ENCODE data around the gene SLC16A13. TPM values are rescaled to one million over a fixed set of nuclear protein-coding genes. Genes with fewer than 3 reads are reported as not detected.

Gene SLC16A13
- total and polyA plus RNA-seq, 2 of the 4 experiments (the other 2 are of a cell fraction), result 0.18 to 2.3 TPM

GRCh38 chr17:7024402-7024785 is 11.4 kb upstream of the SLC16A13 start:
- Histone ChIP-seq H4K5ac (ENCODE audit: low read depth, low read length) (no peak overlapping the region), H3K23ac (ENCODE audit: low read depth, low read length) (no peak overlapping the region), H2BK20ac (ENCODE audit: low read depth, low read length) (no peak overlapping the region), H3K4ac (ENCODE audit: low read depth, low read length) (no peak overlapping the region), H3K4me1 (ENCODE audit: control insufficient read depth, insufficient read depth, low read length) (peaks cover 4% of the 10 kb centered on the region; the same call in 1 of the 2 replicates), H3K4me2 (ENCODE audit: low read depth, low read length) (no peak overlapping the region), H3K27ac (ENCODE audit: insufficient read depth, low read length) (no peak overlapping the region), H3K56ac (ENCODE audit: extremely low read depth, insufficient read depth, low read length) (no peak overlapping the region), H4K91ac (ENCODE audit: insufficient read depth, low read depth, low read length) (no peak overlapping the region), H2BK5ac (ENCODE audit: low read depth, low read length, poor library complexity, severe bottlenecking) (no peak overlapping the region), H3K9me3 (ENCODE audit: control insufficient read depth, insufficient read depth, low read length) (no peaks in the 10 kb centered on the region), H3K9ac (ENCODE audit: low read depth, low read length) (no peak overlapping the region), H2AK9ac (replicated peaks; ENCODE audit: low read depth, low read length, poor library complexity) (no peak overlapping the region), H3K36me3 (ENCODE audit: control insufficient read depth, insufficient read depth, low read length) (no peaks in the 10 kb centered on the region), H3K27me3 (ENCODE audit: control insufficient read depth, insufficient read depth, low read length) (peaks cover 16% of the 10 kb centered on the region; the same call in 1 of the 2 replicates), H4K20me1 (ENCODE audit: insufficient read depth, low read length) (no peaks in the 10 kb centered on the region), H3K79me1 (ENCODE audit: low read depth in 1 of 2, low read length in 2 of 2) (no peaks in the 10 kb centered on the region), H3K4me3 (ENCODE audit: insufficient read depth, low read depth, low read length) (no peak overlapping the region), H3K18ac (ENCODE audit: low read depth, low read length) (no peak overlapping the region), H2BK15ac (ENCODE audit: low read depth, low read length) (no peak overlapping the region), H2AK5ac (ENCODE audit: low read depth, low read length) (no peak overlapping the region), H4K8ac (ENCODE audit: low read depth in 2 of 2, low read length in 2 of 2) (no peak overlapping the region), H3K14ac (replicated peaks; ENCODE audit: low read depth, low read length) (no peak overlapping the region), H2AFZ (replicated peaks; ENCODE audit: low read length, poor library complexity) (no peak overlapping the region), H3K9me1 (ENCODE audit: insufficient read depth, low read length) (no peaks in the 10 kb centered on the region), H2BK120ac (ENCODE audit: low read depth, low read length) (no peak overlapping the region)
- ChIA-PET POLR2A (ENCODE audit: unreplicated experiment) (no interaction called here), CTCF (no interaction called here)
- intact Hi-C loops (cut with micrococcal nuclease), result loop anchor here (5.0 kb wide), 1 partner anchor 182 kb away; no protein-coding TSS in a partner anchor
- BruUV-seq (replicated peaks), result no TSS peak
- TF ChIP-seq CHD1 (IDR thresholded peaks at IDR 0.05; ENCODE audit: low read depth, low read length), result no peak
- TF ChIP-seq MAZ (IDR thresholded peaks at IDR 0.05; ENCODE audit: borderline replicate concordance, low read depth, low read length), result no peak
- TF ChIP-seq SMC3 (IDR thresholded peaks at IDR 0.05; ENCODE audit: low read depth, low read length), result no peak
- TF ChIP-seq ELK1 (IDR thresholded peaks at IDR 0.05; ENCODE audit: borderline replicate concordance, low read depth, low read length), result no peak
- no peak for TF ChIP-seq CEBPB (IDR thresholded peaks at IDR 0.05; ENCODE audit: low read depth, low read length)
- no peak for TF ChIP-seq RAD21 (IDR thresholded peaks at IDR 0.05; ENCODE audit: low read length)
- no peak for TF ChIP-seq POLR2A (IDR thresholded peaks at IDR 0.05; ENCODE audit: low read depth, low read length)
- TF ChIP-seq RCOR1 (IDR thresholded peaks at IDR 0.05; ENCODE audit: insufficient replicate concordance, low read length), result no peak
- TF ChIP-seq BHLHE40 (IDR thresholded peaks at IDR 0.05; ENCODE audit: low read depth, low read length), result no peak
- no peak for TF ChIP-seq CTCF (conservative IDR thresholded peaks at IDR 0.05; ENCODE audit: low read depth, low read length)
- no peak for TF ChIP-seq USF2 (IDR thresholded peaks at IDR 0.05; ENCODE audit: low read depth, low read length)
- TF ChIP-seq NFE2L2 (IDR thresholded peaks at IDR 0.05; ENCODE audit: low read depth, low read length), result no peak
- TF ChIP-seq MAFK (IDR thresholded peaks at IDR 0.05; ENCODE audit: low read depth, low read length), result no peak
- no peak for TF ChIP-seq FOS (IDR thresholded peaks at IDR 0.05; ENCODE audit: low read depth, low read length)
- WGBS, 2 experiments (ENCODE audit: extremely low coverage in 2 of 2, insufficient read length in 1 of 2), result 100% methylated on average over 2 of the region's 8 CpGs; no CpG with 5 or more reads in 1 of the 2 experiments
- in situ Hi-C loops (cut with MboI; ENCODE audit: low sequenced_read_pairs), result no loop called here
- DNase-seq (no peak), ATAC-seq (ENCODE audit: low read depth) (no peak)
- dilution Hi-C loops (cut with HindIII; ENCODE audit: low sequenced_read_pairs, unreplicated experiment), result no loop called here
